Activated naive CD8-positive, alpha-beta T cell treated with anti-CD3 and anti-CD28 coated beads for 36 hours (primary cell): ENCODE data around the gene ZNF628. TPM values are rescaled to one million over a fixed set of nuclear protein-coding genes. Genes with fewer than 3 reads are reported as not detected.
A peak's percentile ranks its signal among the peaks of the same experiment; 100 is the strongest.

Experiments
- DNase-seq: peaks from one replicate; pipeline ENCODE4 v3.0.0; 2021
- H3K27ac Mint-ChIP-seq: one replicate; pipeline ENCODE4 v1.8.0; 2022; ENCODE audit warnings: mild to moderate bottlenecking, moderate library complexity, mixed read lengths
- H3K27me3 Mint-ChIP-seq: one replicate; pipeline ENCODE4 v1.8.0; 2022; ENCODE audit warnings: mild to moderate bottlenecking, mixed read lengths
- H3K36me3 Mint-ChIP-seq: one replicate; pipeline ENCODE4 v1.8.0; 2021; ENCODE audit warnings: mild to moderate bottlenecking, mixed read lengths
- H3K4me1 Mint-ChIP-seq: one replicate; pipeline ENCODE4 v1.8.0; 2021; ENCODE audit warnings: mixed read lengths
- H3K4me3 Mint-ChIP-seq: one replicate; pipeline ENCODE4 v1.8.0; 2022; ENCODE audit warnings: mild to moderate bottlenecking, moderate library complexity, mixed read lengths
- H3K9me3 Mint-ChIP-seq: one replicate; pipeline ENCODE4 v1.8.0; 2022; ENCODE audit warnings: mixed read lengths
- total RNA-seq, 2 experiments: library from RNA; stranded (reverse); gene quantifications; one replicate each; pipeline ENCODE4 v1.2.3, GENCODE V29; 2021

Gene ZNF628
- total RNA-seq, 2 experiments from 2014 or later, result 8.8 to 10.3 TPM

DNA sequence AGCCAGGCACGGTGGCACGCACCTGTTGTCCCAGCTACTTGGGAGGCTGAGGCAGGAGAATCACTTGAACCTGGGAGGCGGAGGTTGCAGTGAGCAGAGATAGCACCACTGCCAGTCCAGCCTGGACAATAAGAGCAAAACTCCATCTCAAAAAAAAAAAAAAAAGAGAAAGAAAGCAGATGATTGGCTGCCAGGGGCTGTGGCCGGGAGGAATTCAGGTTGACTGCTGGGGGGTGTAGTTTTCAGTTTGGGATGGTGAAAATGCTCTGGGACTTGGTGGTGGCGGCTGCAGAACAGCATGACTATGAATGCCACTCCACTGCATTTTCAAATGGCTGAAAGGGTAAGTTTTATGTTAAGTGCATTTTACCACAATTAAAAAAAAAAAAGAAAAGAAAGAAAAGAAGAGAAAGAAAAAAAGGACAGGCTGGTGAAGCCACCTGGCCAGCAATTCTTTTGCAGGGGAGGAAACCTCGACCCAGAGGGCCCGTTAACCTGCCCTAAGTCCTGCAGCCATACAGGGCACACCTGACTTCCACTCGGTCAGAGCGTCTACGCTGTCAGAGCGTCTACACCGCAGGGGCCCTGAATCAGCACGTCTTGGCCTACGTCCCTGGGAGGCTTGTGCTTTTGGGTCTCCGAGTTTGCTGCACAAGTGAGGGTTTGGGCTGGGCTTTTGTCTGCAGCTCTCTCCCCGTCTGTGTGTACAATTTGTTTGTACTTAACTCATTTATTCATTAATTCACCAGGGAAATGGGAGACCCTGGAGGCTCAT is 18.5 kb upstream of the ZNF628 start:
- H3K36me3 Mint-ChIP-seq, result peaks cover 14% of the 10 kb centered on the region
- H3K9me3 Mint-ChIP-seq, result no peaks in the 10 kb centered on the region
- peaks cover 14% of the 10 kb centered on the region for H3K27me3 Mint-ChIP-seq
- peaks cover 18% of the 10 kb centered on the region for H3K4me1 Mint-ChIP-seq
- DNase-seq, result no peak
- H3K27ac Mint-ChIP-seq, result no peak overlapping the region
- H3K4me3 Mint-ChIP-seq, result no peak overlapping the region

DNA sequence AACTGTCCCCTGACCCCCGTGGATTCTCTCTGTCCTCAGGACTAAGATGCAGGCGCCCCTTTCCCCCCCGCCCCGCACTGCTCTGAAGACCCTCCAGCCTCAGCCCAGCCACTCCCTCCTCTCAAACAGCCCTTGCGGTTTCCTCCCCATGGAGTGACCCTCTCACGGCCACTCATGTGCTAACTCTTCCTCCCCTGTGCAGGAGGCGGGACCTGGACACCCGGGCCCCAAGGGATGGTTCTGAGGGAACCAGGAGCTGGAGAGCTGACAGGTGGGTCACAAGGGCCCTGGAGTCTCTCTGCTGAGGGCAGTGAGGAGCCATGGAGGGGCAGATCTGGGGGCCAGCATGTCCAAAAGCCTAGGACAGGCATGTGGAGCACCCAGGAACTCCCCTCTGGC is 16.9 kb upstream of the ZNF628 start:
- Mint-ChIP-seq H3K4me3 (no peak overlapping the region), H3K27me3 (no peaks in the 10 kb centered on the region), H3K36me3 (peaks cover 5% of the 10 kb centered on the region), H3K27ac (no peak overlapping the region), H3K9me3 (no peaks in the 10 kb centered on the region), H3K4me1 (peaks cover 18% of the 10 kb centered on the region)
- no peak for DNase-seq

DNA sequence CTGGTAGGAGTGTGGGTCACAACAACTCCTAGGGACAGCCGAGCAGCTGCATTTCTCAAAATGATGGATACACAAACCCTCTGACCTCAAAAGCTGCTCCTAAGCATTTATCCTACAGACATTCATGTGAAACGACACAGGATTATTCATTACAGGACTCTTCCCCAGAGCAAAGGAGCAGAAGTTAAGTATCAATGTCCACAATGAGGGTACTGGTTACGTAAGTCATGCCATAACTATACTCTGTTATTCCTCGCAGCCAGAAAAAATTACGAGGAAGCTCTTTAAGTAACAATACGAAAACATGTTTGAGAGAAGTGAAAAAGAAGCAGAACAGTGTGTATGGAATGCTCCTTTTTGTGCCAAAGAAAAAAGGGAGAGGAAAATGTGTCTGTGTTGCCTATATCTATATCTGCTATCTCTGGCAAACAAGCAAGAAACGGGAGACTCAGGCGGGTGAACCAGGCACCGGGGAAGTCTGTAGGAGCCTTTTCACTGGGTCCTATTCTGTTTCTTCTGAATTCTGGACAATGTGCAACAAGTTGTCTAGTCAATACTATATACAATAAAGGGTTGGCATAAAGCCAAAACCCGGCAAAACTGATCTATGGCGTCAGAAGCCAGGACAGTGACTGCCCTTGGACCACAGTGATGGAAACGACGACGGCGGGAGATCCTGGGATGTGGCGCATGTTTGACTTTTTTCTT is 16.3 kb upstream of the ZNF628 start:
- H3K27ac Mint-ChIP-seq, result no peak overlapping the region
- H3K4me1 Mint-ChIP-seq, result peaks cover 18% of the 10 kb centered on the region
- H3K27me3 Mint-ChIP-seq, result no peaks in the 10 kb centered on the region
- no peak for DNase-seq
- H3K36me3 Mint-ChIP-seq, result peaks cover 2% of the 10 kb centered on the region
- H3K4me3 Mint-ChIP-seq, result peak overlapping the region; percentile 82
- no peaks in the 10 kb centered on the region for H3K9me3 Mint-ChIP-seq

DNA sequence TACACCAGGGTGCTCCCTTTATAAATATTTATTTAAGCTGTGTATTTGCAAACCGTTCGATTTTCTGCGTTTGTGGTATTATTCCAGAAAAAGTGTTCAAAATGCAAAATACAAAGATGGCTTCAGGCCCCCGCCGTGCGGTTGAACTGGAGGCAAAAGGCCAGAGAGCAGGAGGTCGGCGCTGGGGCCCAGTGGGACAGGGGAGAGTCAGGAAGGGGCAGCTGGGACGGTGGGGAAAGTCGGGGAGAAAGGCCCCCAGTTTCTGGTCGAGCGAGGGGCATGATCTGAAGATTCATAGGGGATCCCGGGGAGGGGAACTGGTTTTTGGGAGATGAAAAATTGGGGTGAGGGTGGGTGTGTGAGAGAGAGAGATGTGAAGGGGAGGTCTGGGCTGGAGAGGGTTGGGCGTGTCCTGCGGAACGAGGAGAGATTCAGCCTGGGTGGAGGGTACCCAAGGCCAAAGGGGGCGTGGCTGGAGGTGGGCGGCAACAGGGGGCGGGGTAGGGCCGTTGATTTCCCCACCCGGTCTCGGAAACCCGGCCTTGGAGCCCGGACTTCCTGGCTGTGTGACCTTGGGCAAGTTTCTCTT is 15.7 kb upstream of the ZNF628 start:
- Mint-ChIP-seq H3K27ac (peak overlapping the region; percentile 83), H3K4me1 (peaks cover 18% of the 10 kb centered on the region), H3K27me3 (no peaks in the 10 kb centered on the region), H3K4me3 (peak overlapping the region; percentile 82), H3K36me3 (peaks cover 2% of the 10 kb centered on the region), H3K9me3 (no peaks in the 10 kb centered on the region)
- peak; percentile 50 for DNase-seq

DNA sequence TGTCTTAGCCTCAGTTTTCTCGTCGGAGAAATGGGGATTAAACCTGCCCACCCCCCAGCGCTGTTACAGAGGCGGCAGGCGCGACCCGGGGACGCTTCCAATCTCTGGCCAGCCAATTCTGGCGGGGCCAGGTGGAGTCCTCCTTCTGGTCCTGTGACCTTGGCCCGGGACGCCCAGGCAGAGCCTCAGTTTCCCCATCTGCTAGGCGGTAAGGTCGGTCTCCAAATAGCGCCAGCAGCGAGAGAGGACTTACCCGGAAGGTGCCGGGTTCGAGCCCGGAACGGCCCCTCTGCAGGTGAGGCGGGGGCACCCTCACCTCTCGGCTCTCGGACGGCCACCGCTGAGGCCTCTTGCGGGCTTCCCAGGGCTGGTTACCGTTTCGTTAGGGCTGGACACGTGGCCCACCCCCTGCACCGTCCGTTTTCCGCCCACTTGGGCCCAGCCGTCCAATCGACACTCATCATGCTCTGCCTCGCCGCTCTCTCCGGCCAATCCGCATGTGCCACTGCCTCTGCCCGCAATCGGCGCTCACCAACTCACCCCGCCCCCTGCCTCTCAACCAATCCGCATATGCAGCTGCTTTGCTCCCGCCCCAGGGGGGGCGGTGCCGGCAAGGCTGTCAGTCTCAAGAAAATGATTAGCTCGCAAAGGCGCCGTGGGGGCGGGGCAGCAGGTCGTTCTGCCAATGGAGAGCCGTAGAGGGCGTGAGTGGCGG is 15.0 kb upstream of the ZNF628 start, which contains the start of gene ISOC2:
TSS of gene ISOC2 (minus strand) at position 384 of the 715 bp plus-strand sequence. CDS start 5,156 bp downstream, outside the sequence.
- Mint-ChIP-seq H3K4me3 (peak within 1 kb of the TSS; percentile 82), H3K4me1 (peaks cover 18% of the 10 kb centered on the region), H3K36me3 (peaks cover 2% of the 10 kb centered on the region), H3K27ac (peak within 1 kb of the TSS; percentile 83), H3K27me3 (no peaks in the 10 kb centered on the region), H3K9me3 (no peaks in the 10 kb centered on the region)
- DNase-seq, result peak; percentile 100

DNA sequence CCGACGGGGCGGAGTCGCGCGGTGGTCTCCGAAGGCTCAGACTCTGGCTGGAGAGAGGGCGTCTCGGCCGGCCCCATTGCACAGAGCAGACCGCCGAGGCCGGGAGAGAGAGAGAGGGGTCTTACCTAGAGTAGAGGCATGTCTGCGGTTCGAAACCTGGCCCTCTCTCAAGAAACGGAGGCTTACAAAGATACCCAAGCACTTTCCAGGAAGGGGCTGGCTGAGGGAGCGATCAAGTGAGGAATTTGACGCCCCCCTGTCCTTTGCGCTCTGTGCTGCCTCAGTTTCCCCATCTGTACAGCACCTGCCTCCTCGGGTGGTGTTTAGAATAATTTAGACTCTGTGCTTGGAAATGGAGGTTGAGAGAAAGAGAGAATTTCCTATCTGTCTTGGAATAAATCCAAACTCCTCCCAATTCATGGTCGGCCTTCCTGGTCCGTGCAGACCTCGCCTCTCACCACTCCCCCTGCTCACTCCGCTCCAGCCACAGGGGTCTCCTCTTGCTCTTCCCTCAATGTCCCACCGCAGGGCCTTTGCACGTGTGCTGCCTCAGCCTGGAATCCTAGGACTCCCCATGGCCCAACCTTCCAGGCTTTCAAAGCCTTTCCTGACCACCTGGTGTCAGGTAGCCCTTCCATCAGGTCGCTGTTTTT is 14.3 kb upstream of the ZNF628 start:
- Mint-ChIP-seq H3K4me1 (peaks cover 18% of the 10 kb centered on the region), H3K4me3 (peak overlapping the region; percentile 82), H3K27me3 (no peaks in the 10 kb centered on the region), H3K27ac (peak overlapping the region; percentile 83), H3K36me3 (peaks cover 2% of the 10 kb centered on the region), H3K9me3 (no peaks in the 10 kb centered on the region)
- DNase-seq, result no peak

DNA sequence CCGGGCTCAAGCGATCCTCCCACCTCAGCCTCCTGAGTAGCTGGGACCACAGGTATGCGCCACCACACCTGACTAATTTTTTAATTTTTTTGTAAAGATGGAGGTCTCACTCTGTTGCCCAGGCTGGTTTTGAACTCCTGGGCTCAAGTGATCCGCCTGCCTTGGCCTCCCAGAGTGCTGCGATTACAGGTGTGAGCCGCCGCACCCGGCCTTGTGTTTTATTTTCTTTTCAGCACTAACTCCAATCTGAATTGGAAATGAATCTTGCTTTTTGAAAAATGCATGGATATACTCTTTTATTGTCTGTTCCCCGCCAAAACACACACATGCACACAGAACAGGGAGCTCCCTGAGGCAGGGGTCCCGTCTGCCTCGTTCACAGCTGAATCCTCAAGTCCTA is 13.7 kb upstream of the ZNF628 start:
- peak overlapping the region; percentile 82 for H3K4me3 Mint-ChIP-seq
- H3K9me3 Mint-ChIP-seq, result no peaks in the 10 kb centered on the region
- H3K27ac Mint-ChIP-seq, result no peak overlapping the region
- H3K27me3 Mint-ChIP-seq, result no peaks in the 10 kb centered on the region
- peaks cover 18% of the 10 kb centered on the region for H3K4me1 Mint-ChIP-seq
- H3K36me3 Mint-ChIP-seq, result peaks cover 2% of the 10 kb centered on the region
- no peak for DNase-seq

DNA sequence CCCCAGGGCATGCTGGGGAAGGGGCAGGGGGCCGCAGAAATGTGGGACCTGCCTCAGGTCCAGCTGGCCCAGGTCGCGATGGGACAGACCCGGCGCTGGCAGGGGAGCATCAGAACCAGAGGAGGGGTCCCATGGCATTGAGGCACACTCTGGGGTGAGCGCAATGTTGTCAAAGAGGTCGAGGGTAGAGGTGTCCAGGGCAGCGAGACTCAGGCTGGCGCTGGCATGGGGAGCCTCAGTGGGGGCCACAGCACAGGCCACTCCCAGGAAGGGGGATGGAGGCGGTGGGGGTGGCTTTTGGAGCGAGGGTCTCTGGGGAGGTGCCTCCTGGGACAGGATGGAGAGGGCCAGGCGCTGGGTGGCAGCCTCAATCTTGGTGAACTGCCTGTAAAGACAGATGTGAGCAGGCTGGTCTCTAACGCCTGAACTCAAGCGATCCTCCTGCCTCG is 12.8 kb upstream of the ZNF628 start:
- H3K27ac Mint-ChIP-seq, result no peak overlapping the region
- peaks cover 21% of the 10 kb centered on the region for H3K4me1 Mint-ChIP-seq
- H3K4me3 Mint-ChIP-seq, result no peak overlapping the region
- no peaks in the 10 kb centered on the region for H3K9me3 Mint-ChIP-seq
- peaks cover 2% of the 10 kb centered on the region for H3K36me3 Mint-ChIP-seq
- H3K27me3 Mint-ChIP-seq, result no peaks in the 10 kb centered on the region
- DNase-seq, result no peak

DNA sequence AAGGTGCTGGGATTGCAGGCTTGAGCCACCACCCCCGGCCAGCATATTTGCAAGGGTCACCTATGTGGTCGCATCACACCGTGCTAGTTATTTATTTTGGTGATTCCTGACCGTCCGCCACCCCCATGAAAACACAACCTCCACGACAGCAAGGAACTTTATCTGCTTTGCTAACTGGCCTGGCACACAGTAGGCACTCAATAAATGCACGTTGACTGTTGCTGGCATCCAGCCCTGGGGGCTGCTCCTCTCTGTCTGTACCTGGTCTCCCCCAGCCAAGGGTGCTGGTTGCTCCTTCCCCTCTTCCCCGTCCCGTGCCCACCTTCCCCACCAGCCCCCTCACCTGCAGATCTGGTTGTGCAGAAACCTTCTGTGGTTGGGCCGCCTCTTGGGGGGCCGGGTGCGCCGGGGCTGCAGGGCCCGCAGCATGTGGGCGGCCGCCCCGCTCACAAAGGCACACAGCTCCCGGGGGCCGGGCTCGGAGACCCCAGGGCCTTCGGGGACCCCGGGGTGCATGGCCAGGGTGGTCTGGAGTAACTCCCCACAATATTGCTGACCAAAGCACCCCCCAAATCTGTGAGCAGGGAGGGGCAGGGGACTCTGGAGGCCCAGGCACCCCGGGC is 12.3 kb upstream of the ZNF628 start:
- Mint-ChIP-seq H3K4me1 (peaks cover 21% of the 10 kb centered on the region), H3K4me3 (no peak overlapping the region), H3K27me3 (no peaks in the 10 kb centered on the region), H3K27ac (no peak overlapping the region), H3K9me3 (no peaks in the 10 kb centered on the region), H3K36me3 (peaks cover 2% of the 10 kb centered on the region)
- DNase-seq, result no peak

DNA sequence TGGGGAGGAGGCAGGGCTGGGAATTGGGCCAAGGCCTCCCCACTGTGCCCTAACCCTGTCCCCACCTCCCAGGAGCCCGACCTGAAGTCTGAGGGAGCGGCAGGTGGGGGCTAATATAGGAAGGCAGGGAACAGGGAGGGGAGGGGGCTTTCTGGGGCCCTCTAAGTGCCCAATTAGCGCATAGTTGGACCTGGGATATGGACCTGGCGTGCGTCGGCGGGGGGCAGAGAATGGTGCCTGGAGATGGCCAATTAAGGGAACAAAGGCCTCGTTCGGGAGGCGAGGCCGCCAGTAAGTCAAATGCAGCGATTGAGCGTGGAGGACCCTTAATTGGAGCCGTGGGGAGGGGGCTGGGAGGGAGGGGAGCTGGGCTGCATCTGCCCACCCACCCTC is 11.8 kb upstream of the ZNF628 start, which contains the start of gene C19orf85:
TSS of gene C19orf85 (minus strand) at position 90 of the 393 bp plus-strand sequence. CDS start 197 bp downstream, outside the sequence.
- H3K4me1 Mint-ChIP-seq, result peaks cover 21% of the 10 kb centered on the region
- no peak within 1 kb of the TSS for H3K4me3 Mint-ChIP-seq
- H3K36me3 Mint-ChIP-seq, result peaks cover 2% of the 10 kb centered on the region

DNA sequence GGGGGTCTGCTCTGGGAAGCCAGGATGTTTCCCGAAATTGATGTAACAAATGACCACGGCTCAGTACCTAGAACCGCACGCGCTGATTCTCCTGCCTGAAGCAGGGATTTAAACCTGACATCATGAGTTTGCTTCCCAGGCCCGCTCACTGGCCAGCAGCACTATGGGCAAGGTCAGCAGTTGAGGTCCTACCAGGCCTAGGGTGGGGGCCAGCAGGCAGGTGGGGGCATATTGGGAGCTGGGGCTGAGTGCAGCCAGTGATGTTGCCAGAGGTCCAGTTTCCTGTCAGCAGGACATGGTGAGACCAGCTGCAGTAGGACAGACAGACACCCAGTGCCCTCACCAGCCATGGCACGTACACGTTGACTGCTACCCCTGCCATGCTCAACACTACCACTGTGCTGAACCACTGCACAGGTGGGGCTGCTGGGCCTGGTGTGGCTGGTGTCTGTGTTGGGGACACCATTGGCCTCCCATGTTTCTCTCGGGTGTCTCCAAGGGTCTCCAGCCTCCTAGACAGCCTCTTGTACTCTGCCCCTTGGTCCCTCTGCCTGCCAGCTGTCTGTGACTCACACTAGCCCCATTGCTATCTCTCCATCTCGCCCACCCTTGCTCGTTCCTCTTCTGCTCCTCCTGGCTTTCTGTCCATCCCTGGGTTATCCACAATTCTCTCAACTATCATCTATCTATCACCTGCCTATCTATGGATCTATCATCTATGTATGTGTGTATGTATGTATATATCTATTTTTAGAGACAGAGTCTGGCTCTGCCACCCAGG is 10.8 kb upstream of the ZNF628 start:
- no peaks in the 10 kb centered on the region for H3K27me3 Mint-ChIP-seq
- no peaks in the 10 kb centered on the region for H3K9me3 Mint-ChIP-seq
- H3K4me1 Mint-ChIP-seq, result peaks cover 14% of the 10 kb centered on the region
- no peak for DNase-seq
- H3K27ac Mint-ChIP-seq, result no peak overlapping the region
- peaks cover 2% of the 10 kb centered on the region for H3K36me3 Mint-ChIP-seq
- H3K4me3 Mint-ChIP-seq, result no peak overlapping the region

More for the DNA sequence above, 11.8 kb upstream of the ZNF628 start, which contains the start of gene C19orf85:
- no peaks in the 10 kb centered on the region for H3K9me3 Mint-ChIP-seq
- no peaks in the 10 kb centered on the region for H3K27me3 Mint-ChIP-seq
- no peak within 1 kb of the TSS for H3K27ac Mint-ChIP-seq
- DNase-seq, result no peak

DNA sequence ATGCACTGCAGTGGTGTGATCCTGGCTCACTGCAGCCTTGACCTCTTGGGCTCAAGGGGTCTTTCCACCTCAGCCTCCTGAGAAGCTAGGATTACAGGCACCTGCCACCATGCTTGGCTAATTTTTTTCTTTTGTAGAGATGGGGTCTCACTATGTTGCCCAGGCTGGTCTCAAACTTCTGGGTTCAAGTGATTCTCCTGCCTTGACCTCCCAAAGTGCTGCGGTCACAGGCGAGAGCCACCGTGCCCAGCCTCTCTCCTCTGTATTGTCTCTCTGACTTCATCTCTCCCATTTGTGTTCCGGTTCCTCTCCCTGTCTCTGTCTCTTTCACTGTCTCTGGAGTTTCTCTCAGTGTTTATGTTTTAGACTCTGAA is 10.2 kb upstream of the ZNF628 start:
- H3K27ac Mint-ChIP-seq, result no peak overlapping the region
- no peaks in the 10 kb centered on the region for H3K27me3 Mint-ChIP-seq
- no peaks in the 10 kb centered on the region for H3K9me3 Mint-ChIP-seq
- peaks cover 2% of the 10 kb centered on the region for H3K36me3 Mint-ChIP-seq
- no peak overlapping the region for H3K4me3 Mint-ChIP-seq
- DNase-seq, result no peak
- peaks cover 10% of the 10 kb centered on the region for H3K4me1 Mint-ChIP-seq

DNA sequence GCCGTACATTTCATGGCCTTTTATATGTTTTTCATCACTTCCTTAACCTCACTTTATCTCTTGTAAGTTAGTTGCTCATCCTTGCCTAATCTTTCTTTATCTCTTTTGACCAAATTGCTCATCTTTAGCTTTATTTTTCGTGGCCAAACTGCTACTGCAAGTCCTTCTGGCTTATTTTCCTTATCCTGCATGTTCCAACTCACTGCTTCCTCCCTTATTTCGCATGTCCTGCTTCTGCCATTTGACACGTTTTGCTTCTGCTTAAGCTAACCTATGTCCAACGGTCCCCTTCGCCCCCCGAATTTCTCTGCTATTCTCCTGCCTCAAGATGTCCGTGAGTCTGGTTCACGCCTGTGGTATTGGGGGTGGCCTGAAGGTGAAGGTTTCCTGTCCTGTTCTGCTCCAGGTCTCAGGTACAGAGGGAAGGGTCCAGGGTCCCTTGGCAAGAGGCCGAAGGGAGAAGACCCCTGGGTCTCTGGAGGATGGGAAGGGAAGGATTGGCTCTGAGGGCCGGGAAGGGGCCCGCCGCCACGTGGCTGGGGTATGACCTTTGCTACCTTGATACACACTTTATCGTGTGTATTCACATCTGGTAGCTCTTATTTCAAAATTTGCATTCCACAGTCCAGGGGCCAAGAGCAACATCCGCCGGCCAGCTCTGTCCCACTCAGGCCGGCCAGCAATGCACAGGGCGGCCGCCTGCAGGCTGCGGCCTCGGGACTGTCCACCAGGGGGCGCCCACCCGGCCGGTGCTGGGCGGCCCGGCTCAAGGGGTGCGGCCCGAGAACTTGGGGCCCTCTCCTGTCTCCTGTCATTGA is 9.0 kb upstream of the ZNF628 start:
- peak; percentile 76 for DNase-seq

More for the DNA sequence above, 9.0 kb upstream of the ZNF628 start:
- H3K36me3 Mint-ChIP-seq, result no peaks in the 10 kb centered on the region
- peaks cover 3% of the 10 kb centered on the region for H3K4me1 Mint-ChIP-seq
- H3K27ac Mint-ChIP-seq, result no peak overlapping the region
- H3K9me3 Mint-ChIP-seq, result no peaks in the 10 kb centered on the region
- no peaks in the 10 kb centered on the region for H3K27me3 Mint-ChIP-seq
- no peak overlapping the region for H3K4me3 Mint-ChIP-seq
